ENCODE results near the gene CSF2RB.

The CSF2RB gene

GRCh38 chr22:36892292-36892691 is 21.1 kb upstream of the CSF2RB start:
- H3K27me3 ChIP-seq (ENCODE audit: control insufficient read depth, insufficient read depth, low read length) = no peaks in the 10 kb centered on the region
- no peaks in the 10 kb centered on the region for H3K36me3 ChIP-seq (ENCODE audit: control insufficient read depth, low read depth, low read length)
- no peak overlapping the region for H3K4me3 ChIP-seq (ENCODE audit: low read length)
- no peaks in the 10 kb centered on the region for H3K4me1 ChIP-seq (ENCODE audit: control insufficient read depth, low read depth, low read length)
- H3K9ac ChIP-seq (ENCODE audit: low read length) = no peak overlapping the region
- no peaks in the 10 kb centered on the region for H3K9me3 ChIP-seq (ENCODE audit: control insufficient read depth, low read depth, low read length)
- no peak overlapping the region for H3K27ac ChIP-seq (ENCODE audit: low read length)

GRCh38 chr22:36893262-36893661 is 20.2 kb upstream of the CSF2RB start:
- Histone ChIP-seq H3K4me3 (ENCODE audit: low read length) (no peak overlapping the region), H3K9ac (ENCODE audit: low read length) (no peak overlapping the region), H3K4me1 (ENCODE audit: control insufficient read depth, low read depth, low read length) (no peaks in the 10 kb centered on the region), H3K27me3 (ENCODE audit: control insufficient read depth, insufficient read depth, low read length) (no peaks in the 10 kb centered on the region), H3K27ac (ENCODE audit: low read length) (no peak overlapping the region), H3K36me3 (ENCODE audit: control insufficient read depth, low read depth, low read length) (no peaks in the 10 kb centered on the region), H3K9me3 (ENCODE audit: control insufficient read depth, low read depth, low read length) (no peaks in the 10 kb centered on the region)

- Histone ChIP-seq H3K27ac (ENCODE audit: low read length) (no peak overlapping the region), H3K9ac (ENCODE audit: low read length) (no peak overlapping the region), H3K36me3 (ENCODE audit: control insufficient read depth, low read depth, low read length) (no peaks in the 10 kb centered on the region), H3K4me1 (ENCODE audit: control insufficient read depth, low read depth, low read length) (no peaks in the 10 kb centered on the region), H3K4me3 (ENCODE audit: low read length) (no peak overlapping the region), H3K9me3 (ENCODE audit: control insufficient read depth, low read depth, low read length) (no peaks in the 10 kb centered on the region), H3K27me3 (ENCODE audit: control insufficient read depth, insufficient read depth, low read length) (no peaks in the 10 kb centered on the region)
Observed at GRCh38 chr22:36894266-36894665, 19.2 kb upstream of the CSF2RB start.

GRCh38 chr22:36897611-36898010 is 15.8 kb upstream of the CSF2RB start:
- no peaks in the 10 kb centered on the region for H3K27me3 ChIP-seq (ENCODE audit: control insufficient read depth, insufficient read depth, low read length)
- H3K4me3 ChIP-seq (ENCODE audit: low read length) = no peak overlapping the region
- no peaks in the 10 kb centered on the region for H3K9me3 ChIP-seq (ENCODE audit: control insufficient read depth, low read depth, low read length)
- no peaks in the 10 kb centered on the region for H3K36me3 ChIP-seq (ENCODE audit: control insufficient read depth, low read depth, low read length)
- H3K4me1 ChIP-seq (ENCODE audit: control insufficient read depth, low read depth, low read length) = peaks cover 18% of the 10 kb centered on the region
- no peak overlapping the region for H3K9ac ChIP-seq (ENCODE audit: low read length)
- H3K27ac ChIP-seq (ENCODE audit: low read length) = no peak overlapping the region

GRCh38 chr22:36898690-36899089 is 14.7 kb upstream of the CSF2RB start:
- no peak overlapping the region for H3K4me3 ChIP-seq (ENCODE audit: low read length)
- no peaks in the 10 kb centered on the region for H3K27me3 ChIP-seq (ENCODE audit: control insufficient read depth, insufficient read depth, low read length)
- no peaks in the 10 kb centered on the region for H3K36me3 ChIP-seq (ENCODE audit: control insufficient read depth, low read depth, low read length)
- no peaks in the 10 kb centered on the region for H3K9me3 ChIP-seq (ENCODE audit: control insufficient read depth, low read depth, low read length)
- no peak overlapping the region for H3K9ac ChIP-seq (ENCODE audit: low read length)
- no peak overlapping the region for H3K27ac ChIP-seq (ENCODE audit: low read length)
- peaks cover 18% of the 10 kb centered on the region for H3K4me1 ChIP-seq (ENCODE audit: control insufficient read depth, low read depth, low read length)

GRCh38 chr22:36899498-36899897 is 13.9 kb upstream of the CSF2RB start:
- no peak overlapping the region for H3K27ac ChIP-seq (ENCODE audit: low read length)
- H3K27me3 ChIP-seq (ENCODE audit: control insufficient read depth, insufficient read depth, low read length) = no peaks in the 10 kb centered on the region
- H3K4me1 ChIP-seq (ENCODE audit: control insufficient read depth, low read depth, low read length) = peaks cover 18% of the 10 kb centered on the region
- no peaks in the 10 kb centered on the region for H3K9me3 ChIP-seq (ENCODE audit: control insufficient read depth, low read depth, low read length)
- no peaks in the 10 kb centered on the region for H3K36me3 ChIP-seq (ENCODE audit: control insufficient read depth, low read depth, low read length)
- H3K9ac ChIP-seq (ENCODE audit: low read length) = no peak overlapping the region
- no peak overlapping the region for H3K4me3 ChIP-seq (ENCODE audit: low read length)

- Histone ChIP-seq H3K27me3 (ENCODE audit: control insufficient read depth, insufficient read depth, low read length) (no peaks in the 10 kb centered on the region), H3K9ac (ENCODE audit: low read length) (no peak overlapping the region), H3K27ac (ENCODE audit: low read length) (no peak overlapping the region)
Observed at GRCh38 chr22:36900225-36900624, 13.2 kb upstream of the CSF2RB start.

GRCh38 chr22:36900880-36901279 is 12.5 kb upstream of the CSF2RB start:
- H3K9me3 ChIP-seq (ENCODE audit: control insufficient read depth, low read depth, low read length) = no peaks in the 10 kb centered on the region
- H3K4me3 ChIP-seq (ENCODE audit: low read length) = no peak overlapping the region
- no peaks in the 10 kb centered on the region for H3K27me3 ChIP-seq (ENCODE audit: control insufficient read depth, insufficient read depth, low read length)
- no peaks in the 10 kb centered on the region for H3K36me3 ChIP-seq (ENCODE audit: control insufficient read depth, low read depth, low read length)
- H3K9ac ChIP-seq (ENCODE audit: low read length) = no peak overlapping the region
- peaks cover 18% of the 10 kb centered on the region for H3K4me1 ChIP-seq (ENCODE audit: control insufficient read depth, low read depth, low read length)
- no peak overlapping the region for H3K27ac ChIP-seq (ENCODE audit: low read length)

More at GRCh38 chr22:36900225-36900624, 13.2 kb upstream of the CSF2RB start:
- Histone ChIP-seq H3K9me3 (ENCODE audit: control insufficient read depth, low read depth, low read length) (no peaks in the 10 kb centered on the region), H3K4me1 (ENCODE audit: control insufficient read depth, low read depth, low read length) (peaks cover 18% of the 10 kb centered on the region), H3K4me3 (ENCODE audit: low read length) (no peak overlapping the region), H3K36me3 (ENCODE audit: control insufficient read depth, low read depth, low read length) (no peaks in the 10 kb centered on the region)

- Histone ChIP-seq H3K9ac (ENCODE audit: low read length) (no peak overlapping the region), H3K9me3 (ENCODE audit: control insufficient read depth, low read depth, low read length) (no peaks in the 10 kb centered on the region), H3K36me3 (ENCODE audit: control insufficient read depth, low read depth, low read length) (no peaks in the 10 kb centered on the region), H3K4me3 (ENCODE audit: low read length) (no peak overlapping the region), H3K27ac (ENCODE audit: low read length) (no peak overlapping the region), H3K27me3 (ENCODE audit: control insufficient read depth, insufficient read depth, low read length) (no peaks in the 10 kb centered on the region), H3K4me1 (ENCODE audit: control insufficient read depth, low read depth, low read length) (peaks cover 18% of the 10 kb centered on the region)
Observed at GRCh38 chr22:36901411-36902142, 11.9 kb upstream of the CSF2RB start.

- Histone ChIP-seq H3K27ac (ENCODE audit: low read length) (no peak overlapping the region), H3K36me3 (ENCODE audit: control insufficient read depth, low read depth, low read length) (no peaks in the 10 kb centered on the region), H3K27me3 (ENCODE audit: control insufficient read depth, insufficient read depth, low read length) (no peaks in the 10 kb centered on the region), H3K4me3 (ENCODE audit: low read length) (no peak overlapping the region), H3K9ac (ENCODE audit: low read length) (no peak overlapping the region), H3K4me1 (ENCODE audit: control insufficient read depth, low read depth, low read length) (peaks cover 18% of the 10 kb centered on the region), H3K9me3 (ENCODE audit: control insufficient read depth, low read depth, low read length) (no peaks in the 10 kb centered on the region)
Observed at GRCh38 chr22:36902143-36902926, 11.1 kb upstream of the CSF2RB start.

- H3K36me3 ChIP-seq (ENCODE audit: control insufficient read depth, low read depth, low read length) = no peaks in the 10 kb centered on the region
- H3K9ac ChIP-seq (ENCODE audit: low read length) = no peak overlapping the region
- H3K4me1 ChIP-seq (ENCODE audit: control insufficient read depth, low read depth, low read length) = peaks cover 18% of the 10 kb centered on the region
- no peak overlapping the region for H3K27ac ChIP-seq (ENCODE audit: low read length)
- H3K27me3 ChIP-seq (ENCODE audit: control insufficient read depth, insufficient read depth, low read length) = peaks cover 10% of the 10 kb centered on the region
- H3K4me3 ChIP-seq (ENCODE audit: low read length) = no peak overlapping the region
- H3K9me3 ChIP-seq (ENCODE audit: control insufficient read depth, low read depth, low read length) = no peaks in the 10 kb centered on the region
Observed at GRCh38 chr22:36904260-36904880, 9.1 kb upstream of the CSF2RB start.

All from iPS-18a (cell line).